Endothelial cell of umbilical vein (primary cell): ENCODE measurements around the gene PPM1F. TPM values are rescaled to one million over a fixed set of nuclear protein-coding genes. Genes with fewer than 3 reads are reported as not detected.

Source experiments
- BruUV-seq: library from RNA; stranded (reverse); fragments of 400-500 nt; replicated peaks from 2 replicates; lab custom pipeline; 2021; lab: Mats Ljungman, UMichigan
- CTCF ChIA-PET: fragments of 300-600, 350-600 bp; sonication (Branson Sonifier 250); formaldehyde crosslinking; loops from one replicate; lab custom pipeline; 2021; ENCODE audit warnings: antibody characterized with exemption, inconsistent platforms; lab: Charles Lee
- POLR2A ChIA-PET: fragments of 300-600, 350-600 bp; sonication (Branson Sonifier 250); formaldehyde crosslinking; loops from one replicate; lab custom pipeline; 2021; ENCODE audit warnings: antibody characterized with exemption, inconsistent platforms; lab: Charles Lee
- DNase-seq: peaks from one replicate; pipeline ENCODE4 v3.0.0-alpha.2; 2011; ENCODE audit warnings: low read depth, low spot score
- FAIRE-seq: peaks from 2 replicates; lab custom pipeline; 2011; peaks lifted over from hg19 to GRCh38; lab: Jason Lieb, UNC
- H2AFZ ChIP-seq: 2 replicates; pipeline ENCODE4 v1.6.0; 2012; ENCODE audit warnings: low read depth, low read length, control low read depth, inconsistent platforms
- H3K27ac ChIP-seq: 2 replicates; pipeline ENCODE4 v1.5.1; 2011; ENCODE audit warnings: low read depth, mild to moderate bottlenecking, control low read depth, low read length, moderate library complexity; ENCODE audit not compliant: insufficient read depth
- H3K27me3 ChIP-seq, 2 experiments: 2 replicates each; pipeline versions ENCODE4 v1.6.0 to v1.6.1; 2011; ENCODE audit warnings: low read length in 2 of 2, mixed read lengths in 1 of 2; ENCODE audit not compliant: control insufficient read depth in 2 of 2, insufficient read depth in 2 of 2
- H3K36me3 ChIP-seq, 2 experiments: 2 replicates in 1 of 2; 3 replicates in 1 of 2; pipeline ENCODE4 v1.5.1; 2011; ENCODE audit warnings: low read length in 2 of 2, mild to moderate bottlenecking in 1 of 2, moderate library complexity in 1 of 2; ENCODE audit not compliant: control insufficient read depth in 2 of 2, insufficient read depth in 2 of 2; ENCODE audit errors: extremely low read depth in 1 of 2
- H3K4me1 ChIP-seq: 3 replicates; pipeline ENCODE4 v1.5.1; 2011; ENCODE audit warnings: mild to moderate bottlenecking, low read length; ENCODE audit not compliant: control insufficient read depth, insufficient read depth; ENCODE audit errors: extremely low read depth
- H3K4me2 ChIP-seq: 2 replicates; pipeline ENCODE4 v1.6.1; 2011; ENCODE audit warnings: low read length, control low read depth, mixed read lengths; ENCODE audit not compliant: insufficient read depth
- H3K4me3 ChIP-seq, 3 experiments: fragments of 200-600 bp in 1 of 3; sonication (generic), shearing (Covaris generic) in 1 of 3; replicated peaks in 1 of 3; 2 replicates each; pipeline ENCODE4 v1.5.1; 2011 to 2016; ENCODE audit warnings: control low read depth in 3 of 3, low read length in 3 of 3, mild to moderate bottlenecking in 2 of 3, inconsistent platforms in 1 of 3, low read depth in 1 of 3, moderate library complexity in 1 of 3; ENCODE audit not compliant: insufficient read depth in 1 of 3
- H3K79me2 ChIP-seq: 2 replicates; pipeline ENCODE4 v1.6.0; 2012; ENCODE audit warnings: low read length, inconsistent platforms; ENCODE audit not compliant: control insufficient read depth, insufficient read depth
- H3K9ac ChIP-seq: replicated peaks from 2 replicates; pipeline ENCODE3; 2011; ENCODE audit warnings: low read length, control low read depth; ENCODE audit not compliant: insufficient read depth; ENCODE audit errors: extremely low read depth
- H3K9me1 ChIP-seq: replicated peaks from 3 replicates; pipeline ENCODE4 v1.6.0; 2011; ENCODE audit warnings: mild to moderate bottlenecking, low read length; ENCODE audit not compliant: control insufficient read depth, insufficient read depth; ENCODE audit errors: extremely low read depth
- H3K9me3 ChIP-seq: replicated peaks from 2 replicates; pipeline ENCODE4 v1.5.1; 2012; ENCODE audit warnings: low read length, inconsistent platforms; ENCODE audit not compliant: control insufficient read depth, insufficient read depth
- H4K20me1 ChIP-seq: replicated peaks from 2 replicates; pipeline ENCODE3; 2011; ENCODE audit warnings: mild to moderate bottlenecking, low read length; ENCODE audit not compliant: control insufficient read depth, insufficient read depth; ENCODE audit errors: extremely low read depth
- CTCF ChIP-seq, 2 donors: IDR thresholded peaks; 1 replicate in 1 of 2; 2 replicates in 1 of 2; pipeline ENCODE4 v1.5.1; 2011; ENCODE audit warnings: low read length in 2 of 2, mild to moderate bottlenecking in 2 of 2, moderate library complexity in 2 of 2, control low read depth in 1 of 2, inconsistent platforms in 1 of 2, low read depth in 1 of 2; ENCODE audit not compliant: insufficient read depth in 1 of 2; ENCODE audit errors: extremely low read depth in 1 of 2
- EZH2 ChIP-seq: IDR thresholded peaks from 2 replicates; pipeline ENCODE4 v1.6.1; 2012; ENCODE audit warnings: borderline replicate concordance, low read depth, mild to moderate bottlenecking, moderate library complexity, low read length, inconsistent platforms; ENCODE audit not compliant: severe bottlenecking
- FOS ChIP-seq: IDR thresholded peaks from 2 replicates; pipeline ENCODE4 v1.6.1; 2011; ENCODE audit warnings: mild to moderate bottlenecking, low read length, moderate library complexity, borderline replicate concordance; ENCODE audit not compliant: insufficient read depth
- GATA2 ChIP-seq: IDR thresholded peaks from 2 replicates; pipeline ENCODE4 v1.7.0; 2011; ENCODE audit warnings: low read depth, mild to moderate bottlenecking, moderate library complexity, mixed read lengths, low read length; ENCODE audit not compliant: insufficient read length, insufficient read depth
- JUN ChIP-seq: IDR thresholded peaks from 2 replicates; pipeline ENCODE4 v1.6.1; 2011; ENCODE audit warnings: borderline replicate concordance, low read depth; ENCODE audit not compliant: insufficient read length, insufficient read depth
- MAX ChIP-seq: IDR thresholded peaks from 2 replicates; pipeline ENCODE4 v1.6.1; 2011; ENCODE audit not compliant: insufficient read depth, insufficient read length
- POLR2A ChIP-seq: IDR thresholded peaks from 2 replicates; pipeline ENCODE4 v1.6.1; 2012; ENCODE audit warnings: low read depth, mild to moderate bottlenecking, control low read depth, low read length
- POLR2AphosphoS5 ChIP-seq: IDR thresholded peaks from 2 replicates; pipeline ENCODE4 v1.6.1; 2012; ENCODE audit warnings: low read depth, mild to moderate bottlenecking, control low read depth, low read length, moderate library complexity; ENCODE audit not compliant: insufficient read depth
- dilution Hi-C: fragments of 300-500 bp; cut with MboI; formaldehyde crosslinking; loops from one replicate; pipeline ENCODE4 v1.15.0; 2019; ENCODE audit warnings: low sequenced_read_pairs; ENCODE audit not compliant: extremely low pct_ligation_motif_present
- intact Hi-C: fragments of 100-400 bp; cut with micrococcal nuclease; formaldehyde crosslinking; loops from one replicate; pipeline ENCODE4 v1.10.0; 2022
- polyA plus RNA-seq, 4 experiments: library from polyadenylated mRNA; depleted of rRNA in 3 of 4; stranded (reverse) in 3 of 4; unstranded in 1 of 4; fragments of >200 nt; gene quantifications; 2 replicates each; pipeline versions ENCODE4 v1.2.1 to v1.2.3, GENCODE V29; 2011 to 2012; ENCODE audit warnings: missing spikeins in 1 of 4
- total RNA-seq: library from RNA; stranded (reverse); gene quantifications from 2 replicates; pipeline ENCODE4 v1.2.3, GENCODE V29; 2021

Gene PPM1F
- total and polyA plus RNA-seq, 2 donors (not counting 3 experiments of a cell fraction or from before 2014, with no cell fraction given), result 107 to 178 TPM

- peaks cover 18 to 54% of the 10 kb centered on the region in 2 experiments for H3K36me3 ChIP-seq
- POLR2A ChIA-PET, result no interaction called here
- H3K4me1 ChIP-seq, result no peaks in the 10 kb centered on the region
Measured at GRCh38 chr22:21963286-21963685, 10.6 kb upstream of the PPM1F start.

More at GRCh38 chr22:21963286-21963685, 10.6 kb upstream of the PPM1F start:
- Histone ChIP-seq H3K9me3 (no peaks in the 10 kb centered on the region), H3K4me3 (no peak overlapping the region), H4K20me1 (no peaks in the 10 kb centered on the region), H2AFZ (no peak overlapping the region), H3K9ac (no peak overlapping the region), H3K4me2 (no peak overlapping the region), H3K27me3 (no peaks in the 10 kb centered on the region), H3K79me2 (no peaks in the 10 kb centered on the region), H3K9me1 (no peaks in the 10 kb centered on the region), H3K27ac (no peak overlapping the region)
- FAIRE-seq, result no peak
- BruUV-seq, result no TSS peak
- dilution Hi-C loops, result no loop called here
- CTCF ChIA-PET, result interaction anchor here (1.6 to 3.3 kb wide), 2 partner anchors 9 to 11 kb away, joined by 5 to 15 read pairs; partner anchors contain the start of gene PPM1F
- no peak for DNase-seq
- intact Hi-C loops, result no loop called here
- TF ChIP-seq POLR2AphosphoS5 (no peak), POLR2A (no peak), GATA2 (no peak), EZH2 (no peak), FOS (no peak), MAX (no peak), JUN (no peak), CTCF (IDR thresholded peaks at IDR 0.05; ENCODE audit: extremely low read depth in 1 of 2, insufficient read depth in 1 of 2, low read depth in 1 of 2, low read length in 2 of 2) (no peak)
